ENCODE data around the gene NBAS.

The NBAS gene

DNA sequence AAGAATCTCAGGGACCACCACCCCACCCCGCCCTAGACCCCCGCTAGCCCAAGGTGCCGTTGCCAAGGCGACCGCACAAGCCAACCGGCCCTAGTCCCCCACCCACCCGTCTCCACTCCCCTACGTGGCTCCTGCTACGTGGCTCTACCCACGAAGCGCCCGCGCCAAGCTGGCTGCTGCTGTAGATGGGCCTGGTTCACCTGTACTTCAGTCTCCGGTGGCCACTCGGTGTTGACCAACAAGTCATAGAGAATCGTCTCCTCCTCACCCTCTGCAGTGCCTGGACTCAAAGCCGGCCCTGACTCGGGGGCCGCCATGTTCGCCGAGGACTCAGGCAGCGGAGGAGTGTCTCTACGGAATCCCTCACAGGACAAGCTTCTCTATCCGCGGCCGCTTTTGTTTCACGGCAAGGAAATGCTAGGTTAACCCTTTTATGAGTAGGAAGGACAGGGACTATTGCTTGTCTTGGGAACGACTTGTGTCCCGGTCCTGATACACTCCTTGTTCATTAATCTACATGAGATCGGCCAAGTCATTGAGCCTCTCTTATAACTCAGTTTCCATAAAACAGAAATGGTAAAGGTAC is at the start of gene NBAS:
Gene NBAS (minus strand): TSS at position 347 of the 586 bp plus-strand sequence. CDS start 30 bp downstream, at position 317.
- H3K4me3 ChIP-seq = peak within 1 kb of the TSS; percentile 85
- peak within 1 kb of the TSS; percentile 82 for H3K9ac ChIP-seq
- TF ChIP-seq Cebpa-rat (IDR thresholded peaks at IDR 0.05) = no peak
- peaks cover 26% of the 10 kb centered on the region for H3K4me1 ChIP-seq
- peaks cover 3% of the 10 kb centered on the region; the same call in 1 of the 2 replicates for H3K36me3 ChIP-seq
- H3K9me3 ChIP-seq = no peaks in the 10 kb centered on the region
- H3K4me2 ChIP-seq = peak within 1 kb of the TSS; percentile 79
- H3K27ac ChIP-seq = peak within 1 kb of the TSS; percentile 36
- no peaks in the 10 kb centered on the region for H4K20me1 ChIP-seq
- H3K27me3 ChIP-seq = no peaks in the 10 kb centered on the region

DNA sequence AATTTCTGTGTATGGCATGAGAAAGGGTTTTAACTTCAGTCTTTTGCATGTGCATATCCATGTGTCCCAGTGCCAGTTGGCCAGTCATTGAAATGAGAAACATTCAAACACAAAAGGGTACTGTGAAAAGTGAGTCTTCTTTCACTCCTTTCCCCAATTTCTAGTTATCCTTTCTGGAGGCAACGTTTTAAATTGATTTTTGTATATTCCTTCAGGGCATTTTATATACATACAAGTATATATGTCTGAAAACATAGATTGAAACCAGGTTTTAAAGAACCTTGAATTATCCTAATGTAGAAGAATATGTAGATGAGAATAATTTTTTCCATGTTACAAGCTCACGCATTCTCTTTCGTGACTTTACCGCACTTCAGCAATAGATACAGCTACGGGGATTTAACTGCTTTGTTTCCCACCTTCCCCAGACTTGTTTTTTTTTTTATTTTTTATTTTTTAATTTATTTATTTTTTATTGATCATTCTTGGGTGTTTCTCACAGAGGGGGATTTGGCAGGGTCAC is 49.4 kb upstream of the NBAS start:
- Histone ChIP-seq H3K9ac (no peak overlapping the region), H3K27me3 (no peaks in the 10 kb centered on the region), H3K27ac (no peak overlapping the region), H3K4me2 (no peak overlapping the region), H3K36me3 (peaks cover 75% of the 10 kb centered on the region), H4K20me1 (no peaks in the 10 kb centered on the region), H3K9me3 (peaks cover 10% of the 10 kb centered on the region; the same call in 1 of the 2 replicates), H3K4me3 (no peak overlapping the region), H3K4me1 (no peaks in the 10 kb centered on the region)
- no peak for TF ChIP-seq Cebpa-rat (IDR thresholded peaks at IDR 0.05)

DNA sequence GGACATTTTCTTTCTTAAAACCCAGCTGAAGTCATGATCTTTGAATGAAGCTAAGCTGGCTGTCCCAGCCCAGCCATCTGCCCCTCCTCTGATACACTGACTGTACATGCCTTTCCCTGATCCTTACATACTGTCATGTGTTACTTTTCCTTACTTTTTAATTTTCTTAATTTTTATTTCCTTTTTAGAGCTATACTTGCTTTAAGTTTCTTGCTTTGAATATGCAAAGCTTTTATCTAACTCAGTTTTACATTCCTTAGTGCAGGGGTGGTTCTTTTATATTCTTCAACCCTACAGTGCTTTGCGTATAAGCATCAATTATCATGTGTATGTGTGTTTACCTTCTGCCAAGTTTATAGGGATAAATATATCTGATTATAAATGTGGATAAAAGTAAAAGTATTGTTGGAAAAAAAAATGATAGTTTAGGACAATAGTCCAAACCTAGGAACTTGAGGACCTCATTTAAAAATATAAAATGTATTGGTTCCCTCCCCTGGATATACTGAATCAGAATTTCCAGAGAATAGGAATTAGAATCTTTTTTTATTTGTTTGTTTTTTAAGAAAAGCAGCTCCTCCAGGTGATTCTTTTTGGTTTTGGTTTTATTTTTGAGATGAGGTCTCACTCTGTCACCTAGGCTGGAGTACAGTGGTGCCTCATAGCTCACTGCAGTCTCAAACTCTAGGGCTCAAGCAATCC is 48.4 kb upstream of the NBAS start:
- Histone ChIP-seq H3K27ac (no peak overlapping the region), H3K27me3 (no peaks in the 10 kb centered on the region), H3K9me3 (peaks cover 10% of the 10 kb centered on the region; the same call in 1 of the 2 replicates), H3K4me3 (no peak overlapping the region), H3K4me2 (no peak overlapping the region), H4K20me1 (peaks cover 6% of the 10 kb centered on the region; the same call in 1 of the 2 replicates), H3K9ac (no peak overlapping the region), H3K36me3 (peaks cover 79% of the 10 kb centered on the region), H3K4me1 (no peaks in the 10 kb centered on the region)
- no peak for TF ChIP-seq Cebpa-rat (IDR thresholded peaks at IDR 0.05)

DNA sequence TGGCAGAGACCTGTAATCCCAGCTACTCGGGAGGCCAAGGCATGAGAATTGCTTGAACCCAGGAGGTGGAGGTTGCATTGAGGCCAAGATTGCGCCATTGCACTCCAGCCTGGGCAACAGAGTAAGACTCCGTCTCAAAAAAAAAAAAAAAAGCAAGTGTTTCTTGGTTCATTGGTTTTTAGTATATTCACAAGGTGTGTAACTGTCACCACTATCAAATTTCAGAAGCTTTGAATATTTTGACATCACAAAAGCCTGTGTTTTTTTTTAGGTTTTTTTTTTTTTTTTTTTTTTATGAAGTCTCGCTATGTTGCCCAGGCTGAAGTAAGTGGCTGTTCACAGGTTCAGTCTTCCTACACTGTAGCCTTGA is 47.2 kb upstream of the NBAS start:
- Histone ChIP-seq H3K4me2 (no peak overlapping the region), H3K27ac (no peak overlapping the region), H3K9ac (no peak overlapping the region), H3K36me3 (peaks cover 79% of the 10 kb centered on the region), H3K4me1 (no peaks in the 10 kb centered on the region), H3K27me3 (no peaks in the 10 kb centered on the region), H3K9me3 (peaks cover 10% of the 10 kb centered on the region; the same call in 1 of the 2 replicates), H4K20me1 (peaks cover 6% of the 10 kb centered on the region; the same call in 1 of the 2 replicates), H3K4me3 (no peak overlapping the region)
- TF ChIP-seq Cebpa-rat (IDR thresholded peaks at IDR 0.05) = no peak

DNA sequence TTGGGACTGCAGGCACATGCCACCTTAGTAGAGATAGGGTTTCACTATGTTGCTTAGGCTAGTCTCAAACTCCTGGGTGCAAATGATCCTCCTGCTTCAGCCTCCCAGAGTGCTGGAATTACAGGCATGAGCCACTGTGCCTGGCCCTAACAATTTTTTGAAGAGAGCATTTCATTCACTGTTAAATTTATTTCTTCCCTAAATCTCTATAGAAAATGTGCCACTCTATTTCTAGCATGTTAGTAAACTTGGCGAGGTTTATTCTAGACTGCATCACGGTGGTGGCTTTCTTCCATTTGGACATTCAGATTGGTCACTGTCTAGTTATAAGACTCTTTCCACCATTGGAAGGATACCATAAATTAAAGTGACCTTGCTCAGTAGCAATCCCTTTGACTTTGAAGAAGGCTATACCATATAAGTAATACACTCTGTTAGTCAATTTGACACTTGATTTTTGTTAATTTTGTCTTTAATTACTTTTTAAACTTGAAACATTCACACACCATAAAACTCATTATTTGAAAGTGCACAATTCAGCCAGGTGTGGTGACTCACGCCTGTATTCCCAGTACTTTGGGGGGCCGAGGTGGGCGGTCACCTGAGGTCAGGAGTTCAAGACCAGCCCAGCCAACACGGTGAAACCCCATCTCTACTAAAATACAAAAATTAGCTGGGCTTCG is 46.7 kb upstream of the NBAS start:
- Histone ChIP-seq H3K4me3 (no peak overlapping the region), H3K9ac (no peak overlapping the region), H3K27me3 (no peaks in the 10 kb centered on the region), H3K36me3 (peaks cover 79% of the 10 kb centered on the region), H3K9me3 (peaks cover 10% of the 10 kb centered on the region; the same call in 1 of the 2 replicates), H4K20me1 (peaks cover 6% of the 10 kb centered on the region; the same call in 1 of the 2 replicates), H3K27ac (no peak overlapping the region), H3K4me2 (no peak overlapping the region), H3K4me1 (no peaks in the 10 kb centered on the region)
- TF ChIP-seq Cebpa-rat (IDR thresholded peaks at IDR 0.05) = no peak

DNA sequence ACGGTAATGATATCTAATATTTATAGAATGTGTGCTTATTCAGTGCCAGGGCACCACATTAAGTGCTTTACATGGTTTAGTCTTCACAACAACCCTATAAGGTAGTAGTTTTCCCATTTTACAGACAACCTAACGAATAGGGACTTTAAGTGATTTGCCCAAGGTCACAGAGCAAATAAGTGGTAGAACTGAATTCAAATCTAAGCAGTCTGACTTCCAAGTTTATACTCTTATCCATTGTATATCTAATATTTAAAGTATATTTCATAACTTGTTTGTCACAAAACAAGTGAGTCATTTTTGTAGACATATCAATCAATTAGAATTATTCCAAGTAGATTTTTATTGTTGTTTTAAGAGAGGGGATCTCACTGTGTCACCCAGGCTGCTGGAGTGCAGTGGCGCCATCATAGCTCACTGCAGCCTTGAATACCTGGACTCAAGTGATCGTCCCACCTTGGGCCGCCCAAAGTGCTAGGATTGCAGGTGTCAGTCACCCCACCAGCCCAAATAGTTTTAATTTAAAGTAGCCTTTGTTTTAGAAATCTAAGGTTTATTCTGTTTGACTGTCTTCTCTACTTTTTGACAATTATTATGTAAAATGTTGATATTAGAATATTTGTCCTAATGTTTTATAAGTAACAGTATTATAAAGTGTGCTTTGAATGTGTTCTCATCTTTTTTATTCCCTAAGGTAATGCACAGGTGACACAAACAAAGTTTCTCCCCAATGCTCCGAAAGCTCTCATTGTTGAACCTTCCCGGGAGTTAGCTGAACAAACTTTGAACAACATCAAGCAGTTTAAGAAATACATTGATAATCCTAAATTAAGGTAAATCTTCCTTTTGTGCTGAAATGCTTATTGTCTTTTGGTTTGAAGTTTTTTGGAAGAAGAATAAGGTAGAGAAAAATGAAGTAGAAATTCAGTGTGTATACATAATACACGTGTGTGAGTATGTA is 45.6 kb upstream of the NBAS start:
- Histone ChIP-seq H3K27me3 (no peaks in the 10 kb centered on the region), H3K36me3 (peaks cover 90% of the 10 kb centered on the region), H3K9me3 (peaks cover 10% of the 10 kb centered on the region; the same call in 1 of the 2 replicates), H4K20me1 (peaks cover 6% of the 10 kb centered on the region; the same call in 1 of the 2 replicates), H3K4me2 (no peak overlapping the region), H3K9ac (no peak overlapping the region), H3K4me1 (no peaks in the 10 kb centered on the region), H3K27ac (no peak overlapping the region), H3K4me3 (no peak overlapping the region)
- TF ChIP-seq Cebpa-rat (IDR thresholded peaks at IDR 0.05) = no peak

DNA sequence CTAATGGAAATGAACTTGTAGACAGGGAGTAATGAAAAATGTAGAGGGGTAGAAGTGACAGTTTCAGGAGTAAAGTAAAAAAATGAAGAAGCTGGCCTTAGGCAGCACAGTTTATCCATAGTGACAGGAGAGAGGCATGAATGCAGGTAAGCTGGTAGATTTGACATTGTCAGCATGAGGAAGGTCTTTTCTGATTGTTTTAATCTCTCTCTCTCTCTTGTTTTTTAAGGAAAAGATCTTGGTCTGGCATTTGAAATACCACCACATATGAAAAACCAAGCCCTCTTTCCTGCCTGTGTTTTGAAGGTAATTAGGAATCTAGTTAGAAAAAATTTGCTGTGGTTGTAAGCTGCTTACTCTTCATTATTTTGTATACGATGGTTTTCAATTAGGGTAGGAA is 44.6 kb upstream of the NBAS start:
- Histone ChIP-seq H3K27me3 (no peaks in the 10 kb centered on the region), H4K20me1 (peaks cover 6% of the 10 kb centered on the region; the same call in 1 of the 2 replicates), H3K4me2 (no peak overlapping the region), H3K36me3 (peaks cover 100% of the 10 kb centered on the region), H3K9ac (no peak overlapping the region), H3K4me1 (no peaks in the 10 kb centered on the region), H3K4me3 (no peak overlapping the region), H3K27ac (no peak overlapping the region), H3K9me3 (peaks cover 10% of the 10 kb centered on the region; the same call in 1 of the 2 replicates)
- no peak for TF ChIP-seq Cebpa-rat (IDR thresholded peaks at IDR 0.05)

DNA sequence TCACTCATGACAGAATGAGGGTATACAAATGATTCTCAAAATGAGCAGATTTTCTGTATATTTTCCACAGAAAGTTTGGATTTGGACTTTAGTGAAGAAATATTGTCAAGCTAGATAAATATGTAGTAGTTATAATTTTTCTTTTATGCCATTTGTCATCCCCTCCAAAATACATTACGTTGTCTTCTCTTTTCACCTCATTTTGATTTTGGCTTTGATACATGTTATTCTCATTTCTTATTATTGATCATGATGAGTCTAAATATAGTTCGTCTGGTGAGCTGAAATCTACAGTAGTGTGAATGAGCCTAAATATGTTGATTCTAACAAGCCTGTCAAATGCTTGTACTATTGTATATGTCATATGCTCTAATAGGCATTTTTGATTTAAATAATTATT is 42.8 kb upstream of the NBAS start:
- H3K4me2 ChIP-seq = no peak overlapping the region
- no peak overlapping the region for H3K27ac ChIP-seq
- H3K9ac ChIP-seq = no peak overlapping the region
- H3K4me1 ChIP-seq = no peaks in the 10 kb centered on the region
- H3K9me3 ChIP-seq = no peaks in the 10 kb centered on the region
- H3K4me3 ChIP-seq = no peak overlapping the region
- H4K20me1 ChIP-seq = peaks cover 6% of the 10 kb centered on the region; the same call in 1 of the 2 replicates
- no peaks in the 10 kb centered on the region for H3K27me3 ChIP-seq
- H3K36me3 ChIP-seq = peaks cover 100% of the 10 kb centered on the region
- no peak for TF ChIP-seq Cebpa-rat (IDR thresholded peaks at IDR 0.05)
